GM21381 (cell line): ENCODE data around the gene SGMS1.
"Not testable (repeated sequence)": the region's sequence is repeated elsewhere in the genome, so short reads cannot be mapped to it uniquely, and the experiment has no call there.

Source experiments
- ATAC-seq: cut with Tn5 transposase; IDR thresholded peaks from one replicate; pipeline ENCODE4 v1.9.1; 2021; ENCODE audit warnings: mild to moderate bottlenecking, moderate library complexity; ENCODE audit not compliant: unreplicated experiment

The SGMS1 gene

GRCh38 chr10:50561816-50562215, 61.9 kb downstream of the SGMS1 start:
- ATAC-seq, result no peak

GRCh38 chr10:50561266-50561665, 62.5 kb downstream of the SGMS1 start:
- no peak for ATAC-seq

- ATAC-seq, result no peak
These were observed 63.4 kb downstream of the SGMS1 start for GRCh38 chr10:50560370-50560769.

- ATAC-seq, result no peak
These were observed 65.4 kb downstream of the SGMS1 start for GRCh38 chr10:50558371-50558770.

GRCh38 chr10:50557130-50557682, 66.5 kb downstream of the SGMS1 start:
- ATAC-seq, result no peak

- no peak for ATAC-seq
These were observed 67.3 kb downstream of the SGMS1 start for GRCh38 chr10:50556237-50557120.

GRCh38 chr10:50554995-50555568, 68.7 kb downstream of the SGMS1 start:
- no peak for ATAC-seq

- no peak for ATAC-seq
These were observed 69.3 kb downstream of the SGMS1 start for GRCh38 chr10:50554376-50554994.

- no peak for ATAC-seq
These were observed 70.8 kb downstream of the SGMS1 start for GRCh38 chr10:50552771-50553535.

- no peak for ATAC-seq
These were observed 71.4 kb downstream of the SGMS1 start for GRCh38 chr10:50552308-50552707.

- no peak for ATAC-seq
These were observed 71.9 kb downstream of the SGMS1 start for GRCh38 chr10:50551894-50552293.

- no peak for ATAC-seq
These were observed 73.4 kb downstream of the SGMS1 start for GRCh38 chr10:50550291-50550839.

- ATAC-seq, result not testable (repeated sequence)
These were observed 74.6 kb downstream of the SGMS1 start for GRCh38 chr10:50549186-50549585.

- not testable (repeated sequence) for ATAC-seq
These were observed 75.3 kb downstream of the SGMS1 start for GRCh38 chr10:50548481-50548880.

GRCh38 chr10:50546287-50546686, 77.5 kb downstream of the SGMS1 start:
- not testable (repeated sequence) for ATAC-seq

- no peak for ATAC-seq
These were observed 77.9 kb downstream of the SGMS1 start for GRCh38 chr10:50545846-50546245.

- no peak for ATAC-seq
These were observed 78.8 kb downstream of the SGMS1 start for GRCh38 chr10:50544857-50545429.

GRCh38 chr10:50544095-50544856, 79.5 kb downstream of the SGMS1 start:
- ATAC-seq, result no peak

- ATAC-seq, result no peak
These were observed 80.9 kb downstream of the SGMS1 start for GRCh38 chr10:50542871-50543270.
